HG02938 (cell line): ENCODE data around the gene MAMDC2.
"Not testable (repeated sequence)": the region's sequence is repeated elsewhere in the genome, so short reads cannot be mapped to it uniquely, and the experiment has no call there.

Source experiments
- ATAC-seq: cut with Tn5 transposase; IDR thresholded peaks from one replicate; pipeline ENCODE4 v1.9.1; 2021; ENCODE audit warnings: mild to moderate bottlenecking, moderate library complexity; ENCODE audit not compliant: unreplicated experiment

The MAMDC2 gene

GRCh38 chr9:70035691-70036090 is 8.0 kb upstream of the MAMDC2 start:
- ATAC-seq: no peak

GRCh38 chr9:70036641-70037040 is 7.0 kb upstream of the MAMDC2 start:
- no peak for ATAC-seq

- not testable (repeated sequence) for ATAC-seq
These were observed 5.5 kb upstream of the MAMDC2 start for GRCh38 chr9:70038171-70038621.

- no peak for ATAC-seq
These were observed 3.2 kb upstream of the MAMDC2 start for GRCh38 chr9:70040376-70040903.

GRCh38 chr9:70042461-70043215 is 1.0 kb upstream of the MAMDC2 start:
- no peak for ATAC-seq

GRCh38 chr9:70043285-70043684 is 363 bp upstream of the MAMDC2 start:
- ATAC-seq: no peak

- ATAC-seq: no peak
These were observed 1.1 kb downstream of the MAMDC2 start for GRCh38 chr9:70044490-70045307.

- ATAC-seq: no peak
These were observed 1.8 kb downstream of the MAMDC2 start for GRCh38 chr9:70045452-70045851.

GRCh38 chr9:70046274-70047070 is 2.8 kb downstream of the MAMDC2 start:
- no peak for ATAC-seq

GRCh38 chr9:70049236-70049635 is 5.6 kb downstream of the MAMDC2 start:
- ATAC-seq: no peak

GRCh38 chr9:70049672-70050271 is 6.1 kb downstream of the MAMDC2 start:
- ATAC-seq: no peak

- no peak for ATAC-seq
These were observed 9.1 kb downstream of the MAMDC2 start for GRCh38 chr9:70052768-70053167.

- ATAC-seq: no peak
These were observed 10.2 kb downstream of the MAMDC2 start for GRCh38 chr9:70053864-70054263.

- no peak for ATAC-seq
These were observed 10.9 kb downstream of the MAMDC2 start for GRCh38 chr9:70054521-70054920.

- no peak for ATAC-seq
These were observed 12.0 kb downstream of the MAMDC2 start for GRCh38 chr9:70055406-70056210.

- ATAC-seq: no peak
These were observed 12.7 kb downstream of the MAMDC2 start for GRCh38 chr9:70056211-70056944.

- ATAC-seq: no peak
These were observed 15.0 kb downstream of the MAMDC2 start for GRCh38 chr9:70058569-70059116.

- no peak for ATAC-seq
These were observed 16.7 kb downstream of the MAMDC2 start for GRCh38 chr9:70060148-70060882.
